Measurements from ENCODE around the gene DUSP28.
"Not testable (repeated sequence)": the region's sequence is repeated elsewhere in the genome, so short reads cannot be mapped to it uniquely, and the experiment has no call there.

Gene DUSP28

DNA sequence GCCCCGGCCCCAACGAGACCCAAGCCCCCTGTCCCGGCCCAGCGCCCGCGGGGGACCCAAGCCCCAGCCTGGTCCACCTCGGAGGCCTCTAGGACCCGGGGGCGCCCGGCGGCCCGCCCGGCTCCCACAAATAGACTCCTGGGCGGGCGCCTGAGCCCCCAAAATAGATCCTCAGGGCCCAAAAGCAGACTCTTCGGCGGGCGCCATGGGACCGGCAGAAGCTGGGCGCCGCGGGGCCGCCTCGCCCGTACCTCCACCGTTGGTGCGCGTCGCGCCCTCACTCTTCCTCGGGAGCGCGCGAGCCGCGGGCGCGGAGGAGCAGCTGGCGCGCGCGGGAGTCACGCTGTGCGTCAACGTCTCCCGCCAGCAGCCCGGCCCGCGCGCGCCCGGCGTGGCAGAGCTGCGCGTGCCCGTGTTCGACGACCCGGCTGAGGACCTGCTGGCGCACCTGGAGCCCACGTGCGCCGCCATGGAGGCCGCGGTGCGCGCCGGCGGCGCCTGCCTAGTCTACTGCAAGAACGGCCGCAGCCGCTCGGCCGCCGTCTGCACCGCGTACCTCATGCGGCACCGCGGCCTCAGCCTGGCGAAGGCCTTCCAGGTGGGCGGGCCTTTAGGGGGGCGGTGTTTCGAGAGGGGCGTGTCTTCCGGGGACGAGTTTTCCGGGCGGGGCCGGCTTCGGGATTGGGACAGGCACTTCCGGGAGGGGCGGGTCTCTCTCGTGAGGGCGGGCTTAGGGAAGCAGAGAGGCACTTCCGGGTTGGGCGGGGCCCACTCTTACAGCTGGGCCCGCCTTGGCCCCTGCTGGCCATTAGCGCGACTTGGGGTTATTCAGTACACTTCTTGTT, 545 bp downstream of the DUSP28 start:
- peak; percentile 99 for DNase-seq (ENCODE audit: low spot score)

DNA sequence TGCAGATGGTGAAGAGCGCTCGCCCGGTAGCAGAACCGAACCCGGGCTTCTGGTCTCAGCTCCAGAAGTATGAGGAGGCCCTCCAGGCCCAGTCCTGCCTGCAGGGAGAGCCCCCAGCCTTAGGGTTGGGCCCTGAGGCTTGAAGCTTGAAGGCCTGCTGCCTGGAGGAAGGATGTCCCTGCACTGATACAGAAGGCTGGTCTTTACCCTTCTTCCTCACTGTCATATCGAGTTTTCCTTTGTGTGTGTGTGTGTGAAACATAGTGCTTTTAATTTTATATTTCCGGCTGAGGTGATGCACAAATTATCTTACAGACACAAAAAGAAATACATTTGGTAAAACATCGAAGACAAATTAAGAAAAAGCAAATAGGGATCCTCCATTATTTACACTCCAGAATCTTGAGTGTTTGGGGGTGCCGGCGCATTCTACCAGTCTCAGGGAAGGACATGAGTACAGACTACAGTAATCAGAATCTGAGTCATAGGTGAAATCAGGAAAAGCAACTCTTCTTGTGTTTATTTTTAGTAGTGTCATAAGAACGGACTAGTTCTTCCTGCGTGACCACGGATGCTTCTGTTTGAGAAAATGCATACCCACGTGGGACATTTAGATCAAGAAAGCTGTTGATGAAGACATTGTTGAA, 1.3 kb downstream of the DUSP28 start:
- DNase-seq (ENCODE audit: low spot score): peak; percentile 37

DNA sequence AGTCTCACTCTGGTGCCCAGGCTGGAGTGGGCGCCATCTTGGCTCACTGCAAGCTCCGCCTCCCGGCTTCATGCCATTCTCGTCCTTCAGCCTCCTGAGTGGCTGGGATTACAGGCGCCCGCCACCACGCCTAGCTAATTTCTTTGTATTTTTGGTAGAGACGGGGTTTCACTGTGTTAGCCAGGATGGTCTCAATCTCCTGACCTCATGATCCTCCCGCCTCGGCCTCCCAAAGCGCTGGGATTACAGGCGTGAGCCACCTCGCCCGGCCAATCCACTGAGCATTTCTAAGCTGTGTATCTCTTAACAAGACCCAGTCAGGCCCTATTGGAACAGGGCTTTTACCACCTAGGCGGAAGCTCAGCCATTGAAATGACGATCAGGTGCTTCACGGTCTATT, 3.1 kb downstream of the DUSP28 start:
- not testable (repeated sequence) for DNase-seq (ENCODE audit: low spot score)

DNA sequence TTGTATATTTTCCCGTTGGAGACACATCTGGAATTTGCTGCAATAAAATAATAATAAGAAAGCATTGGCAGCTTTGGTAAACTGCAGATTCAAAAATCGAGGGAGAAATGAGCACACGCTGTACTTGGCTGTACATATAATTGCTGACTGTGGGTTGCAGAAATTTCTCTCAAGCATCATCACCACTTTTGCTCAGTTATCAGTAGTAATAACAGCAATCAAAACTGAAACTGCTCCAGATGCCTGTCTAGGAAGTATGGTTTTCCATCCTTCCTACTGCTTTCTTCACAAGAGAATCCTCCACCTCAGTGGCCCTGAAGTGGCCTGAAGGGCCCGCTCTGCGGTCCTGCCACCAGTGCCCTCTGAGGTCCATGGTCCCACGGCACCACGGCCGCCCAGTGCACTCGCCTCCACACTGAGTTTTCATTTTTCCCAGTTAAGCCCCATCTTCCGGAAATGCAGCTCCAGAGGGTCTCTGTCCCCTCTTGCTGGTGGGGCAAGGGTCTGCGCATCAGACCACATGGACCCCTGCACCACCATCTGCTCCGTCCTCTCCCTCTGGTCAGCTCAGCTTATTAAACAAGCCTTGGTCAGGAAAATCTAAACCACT, 3.9 kb downstream of the DUSP28 start:
- DNase-seq (ENCODE audit: low spot score): no peak

DNA sequence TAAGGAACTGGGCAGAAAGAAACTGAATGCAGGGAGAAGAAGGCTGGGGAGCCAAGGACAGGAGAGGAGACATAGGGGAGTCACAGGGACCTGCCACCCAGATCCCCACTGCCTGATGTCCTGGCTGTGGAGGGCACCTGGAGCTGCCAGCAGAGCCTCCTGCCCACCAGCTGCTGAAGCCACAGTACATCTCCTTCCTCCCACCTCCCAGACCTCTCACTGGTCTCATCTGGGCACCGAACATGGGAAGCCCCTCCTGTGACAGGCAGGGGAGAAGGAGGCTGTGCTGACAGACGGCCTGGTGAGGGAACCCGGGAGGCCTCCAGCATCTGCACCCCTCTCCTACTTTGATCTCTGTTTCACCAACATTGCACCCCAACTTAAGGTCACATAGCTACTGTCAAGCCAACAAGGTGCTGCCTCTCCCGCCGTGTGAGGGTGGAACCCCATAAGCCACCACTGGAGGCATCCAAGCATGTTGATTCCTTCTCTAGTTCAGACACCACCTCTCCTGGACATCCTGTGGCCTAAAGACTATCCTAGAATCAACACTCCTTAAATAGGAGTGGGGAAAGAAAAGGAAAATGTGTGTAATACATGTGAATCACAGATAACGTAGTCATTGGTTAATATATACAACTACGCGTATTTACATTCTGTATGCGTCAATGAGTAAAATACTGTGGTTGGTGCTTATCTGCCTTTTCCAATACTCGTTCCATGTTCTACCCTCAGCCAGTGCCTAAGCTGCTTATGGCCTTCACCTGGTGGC, 4.6 kb downstream of the DUSP28 start:
- DNase-seq (ENCODE audit: low spot score): no peak

DNA sequence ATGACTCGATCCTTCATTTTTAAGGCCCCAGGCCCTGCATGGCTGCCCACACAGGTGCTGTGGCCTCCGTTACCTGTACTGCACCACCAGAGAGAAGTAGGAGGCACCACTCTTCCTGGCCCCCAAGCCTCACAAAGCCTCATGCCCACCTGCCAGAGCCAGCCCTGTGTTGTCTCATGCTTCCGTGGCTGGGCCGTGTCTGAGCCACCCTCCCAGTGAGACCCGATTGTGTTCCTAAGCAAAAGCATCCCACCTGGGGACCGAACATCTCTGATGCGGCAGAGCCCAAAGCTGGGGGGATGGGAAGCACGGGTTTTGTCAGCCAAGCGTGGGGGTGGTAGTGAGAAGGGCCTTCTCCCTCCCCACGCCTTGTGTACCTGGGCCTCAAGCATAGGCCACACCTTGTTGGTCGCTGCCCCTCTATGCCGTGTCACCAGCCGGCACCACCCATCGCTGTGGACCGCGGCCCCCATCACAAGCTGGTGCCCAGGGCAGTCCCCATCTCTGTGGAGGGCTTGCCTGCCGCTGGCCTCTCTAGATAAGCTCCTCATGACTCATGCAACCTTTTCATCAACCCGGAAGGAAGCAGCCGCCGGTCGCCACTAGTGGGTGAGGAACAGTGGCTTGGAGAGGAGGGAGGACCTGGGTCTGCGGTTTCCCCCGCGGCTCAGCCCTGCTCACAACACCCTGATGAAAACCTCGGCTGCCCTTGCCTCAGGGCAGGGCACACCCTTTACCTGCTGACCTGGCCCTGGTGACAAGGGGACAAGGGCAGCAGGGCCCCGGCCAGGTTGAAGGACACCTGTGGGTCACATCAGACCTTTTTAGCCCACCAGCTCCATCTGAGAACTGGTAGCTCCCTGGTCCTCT, 5.4 kb downstream of the DUSP28 start:
- DNase-seq (ENCODE audit: low spot score): peak; percentile 38

DNA sequence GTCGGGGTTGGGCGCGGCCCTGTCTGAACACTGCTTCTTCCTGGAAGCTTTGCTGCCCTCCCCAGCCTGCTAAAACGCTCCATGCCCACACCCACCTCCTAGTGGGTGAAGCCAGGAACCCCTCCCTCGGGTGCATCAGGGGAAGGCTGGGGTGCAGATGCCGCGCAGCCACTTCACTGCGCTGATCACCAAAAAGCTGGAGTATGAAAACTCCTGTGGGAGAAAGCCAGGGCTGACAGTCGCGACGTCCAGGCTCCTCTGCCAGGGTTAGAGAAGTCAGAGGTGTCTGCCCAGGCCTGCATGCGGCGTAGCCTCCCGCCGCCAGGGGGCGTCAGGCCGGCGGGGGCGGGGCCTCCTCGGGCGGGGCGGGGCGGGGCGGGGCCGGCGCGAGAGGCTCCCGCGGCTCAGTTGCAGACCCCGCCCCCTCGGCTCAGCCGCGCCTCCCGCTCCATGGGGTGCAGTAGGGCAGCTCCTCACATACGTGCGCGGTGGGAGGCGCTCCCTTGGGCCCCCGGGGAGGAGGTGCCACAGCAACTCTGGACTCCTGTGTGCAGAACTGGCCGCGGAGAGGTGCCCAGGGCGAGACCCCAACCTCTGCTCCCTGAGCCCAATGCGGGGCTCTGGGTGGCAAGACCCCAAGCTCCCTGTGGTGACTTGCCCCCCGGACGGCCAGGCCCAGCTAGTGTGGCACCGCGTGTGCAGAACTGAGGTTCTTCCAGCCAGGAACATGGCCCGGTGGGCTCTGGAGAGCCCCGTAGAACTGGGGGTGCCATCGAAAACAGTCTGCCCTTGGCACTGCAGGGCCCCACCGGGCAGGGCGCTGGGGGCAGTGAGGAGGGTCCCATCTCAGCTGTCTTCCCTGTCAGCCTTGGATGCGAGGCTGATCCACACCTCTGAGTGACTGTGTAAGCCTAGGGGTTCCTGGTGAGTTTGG, 6.3 kb downstream of the DUSP28 start:
- peak; percentile 90 for DNase-seq (ENCODE audit: low spot score)

DNA sequence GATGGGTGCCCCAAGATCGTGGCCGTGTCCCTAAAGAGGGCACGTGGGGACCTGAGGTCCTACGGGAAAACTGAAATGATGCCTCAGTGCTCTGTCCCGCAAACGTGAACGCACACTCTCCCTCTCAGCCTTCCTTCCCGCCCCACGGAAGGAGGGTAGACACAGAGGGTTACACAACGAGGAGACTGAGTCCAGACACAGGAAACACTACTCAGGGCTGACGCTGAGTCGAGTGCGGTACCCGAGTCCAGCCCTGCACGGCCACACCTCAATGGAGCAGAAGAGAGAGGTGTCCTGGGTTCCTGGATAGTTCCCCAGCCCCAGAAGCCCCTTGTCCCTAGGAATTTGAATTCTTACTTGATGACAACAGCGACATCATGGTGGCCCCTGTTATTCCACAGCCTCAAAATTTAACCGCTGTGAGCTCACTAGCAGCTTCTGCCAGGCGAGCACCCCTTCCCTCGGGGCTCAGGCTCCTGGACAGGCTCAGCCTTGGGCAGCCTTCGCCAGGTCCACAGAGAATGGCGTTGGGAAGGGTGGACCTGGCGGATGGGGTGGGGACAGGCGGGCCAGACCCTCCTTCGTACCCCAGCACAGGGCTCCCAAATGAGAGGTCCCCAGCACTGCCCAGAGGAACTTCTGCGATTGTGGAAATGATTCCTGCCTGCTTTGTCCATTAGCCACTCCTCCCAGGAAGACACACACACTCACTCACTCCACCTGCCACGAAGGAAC, 7.1 kb downstream of the DUSP28 start:
- DNase-seq (ENCODE audit: low spot score): no peak

DNA sequence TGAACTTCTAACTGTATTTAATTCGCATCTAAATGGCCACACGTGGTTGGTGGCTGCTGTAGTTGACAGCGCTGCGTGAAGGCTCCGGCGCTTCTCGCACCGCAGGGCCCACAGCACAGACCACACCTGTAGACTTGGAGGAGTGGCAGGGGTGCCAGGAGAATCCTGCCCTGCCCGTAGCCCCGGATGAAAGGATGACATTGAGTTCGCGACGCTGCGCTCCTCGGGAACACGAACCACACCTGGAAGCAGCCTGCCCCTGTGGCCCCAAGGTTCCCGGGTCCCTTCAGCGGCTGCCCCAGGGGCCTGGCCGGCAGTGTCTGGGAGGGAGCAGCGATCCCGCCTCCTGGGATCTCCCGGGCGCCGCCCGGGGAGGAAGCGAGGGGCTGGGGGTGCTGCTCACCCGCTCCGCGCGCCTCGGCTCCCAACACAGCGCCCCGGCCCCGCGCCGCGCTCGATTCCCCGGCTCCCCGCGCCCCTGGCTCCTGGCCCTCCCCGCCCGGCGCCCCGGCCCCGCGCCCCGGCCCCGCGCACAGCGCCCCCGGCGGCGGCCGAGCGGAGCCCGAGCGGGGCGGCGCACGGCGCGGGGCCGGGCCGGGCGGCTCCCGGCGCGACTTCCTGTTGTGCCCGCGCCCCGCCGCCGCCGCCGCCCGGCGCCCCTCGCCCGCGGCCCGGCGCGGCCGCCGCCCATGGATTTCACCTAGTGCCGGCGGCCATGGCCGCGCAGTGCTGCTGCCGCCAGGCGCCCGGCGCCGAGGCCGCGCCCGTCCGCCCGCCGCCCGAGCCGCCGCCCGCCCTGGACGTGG, 7.9 kb downstream of the DUSP28 start, which contains the start of gene RNPEPL1:
TSS of gene RNPEPL1 (plus strand) at position 613 of the 806 bp plus-strand sequence. CDS start at position 716, 103 bp downstream.
- peak; percentile 36 for DNase-seq (ENCODE audit: low spot score)

DNA sequence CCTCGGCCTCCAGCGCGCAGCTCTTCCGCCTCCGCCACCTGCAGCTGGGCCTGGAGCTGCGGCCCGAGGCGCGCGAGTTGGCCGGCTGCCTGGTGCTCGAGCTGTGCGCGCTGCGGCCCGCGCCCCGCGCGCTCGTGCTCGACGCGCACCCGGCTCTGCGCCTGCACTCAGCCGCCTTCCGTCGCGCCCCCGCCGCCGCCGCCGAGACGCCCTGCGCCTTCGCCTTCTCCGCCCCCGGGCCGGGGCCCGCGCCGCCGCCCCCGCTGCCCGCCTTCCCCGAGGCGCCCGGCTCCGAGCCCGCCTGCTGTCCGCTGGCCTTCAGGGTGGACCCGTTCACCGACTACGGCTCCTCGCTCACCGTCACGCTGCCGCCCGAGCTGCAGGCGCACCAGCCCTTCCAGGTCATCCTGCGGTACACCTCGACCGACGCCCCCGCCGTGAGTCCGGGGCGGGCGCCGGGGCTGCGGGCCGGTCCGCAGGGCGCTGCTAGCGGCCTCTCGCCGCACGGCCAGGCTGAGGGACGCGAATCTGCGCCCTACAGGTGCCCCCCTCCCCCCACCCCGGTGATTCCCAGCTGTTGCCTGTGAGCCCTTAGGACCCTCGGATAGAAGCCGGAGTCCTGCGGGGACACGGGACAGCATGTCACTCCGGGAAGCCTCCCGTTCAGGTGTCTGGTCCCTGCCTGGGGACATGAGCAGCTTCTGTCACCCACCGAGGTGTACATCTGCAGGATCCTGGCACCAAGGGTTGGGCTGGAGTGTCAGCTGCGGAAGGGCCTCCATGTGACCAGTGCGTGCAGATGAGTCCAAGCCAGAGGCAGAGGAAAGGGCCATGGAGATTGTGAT, 8.7 kb downstream of the DUSP28 start:
- DNase-seq (ENCODE audit: low spot score): peak; percentile 71

DNA sequence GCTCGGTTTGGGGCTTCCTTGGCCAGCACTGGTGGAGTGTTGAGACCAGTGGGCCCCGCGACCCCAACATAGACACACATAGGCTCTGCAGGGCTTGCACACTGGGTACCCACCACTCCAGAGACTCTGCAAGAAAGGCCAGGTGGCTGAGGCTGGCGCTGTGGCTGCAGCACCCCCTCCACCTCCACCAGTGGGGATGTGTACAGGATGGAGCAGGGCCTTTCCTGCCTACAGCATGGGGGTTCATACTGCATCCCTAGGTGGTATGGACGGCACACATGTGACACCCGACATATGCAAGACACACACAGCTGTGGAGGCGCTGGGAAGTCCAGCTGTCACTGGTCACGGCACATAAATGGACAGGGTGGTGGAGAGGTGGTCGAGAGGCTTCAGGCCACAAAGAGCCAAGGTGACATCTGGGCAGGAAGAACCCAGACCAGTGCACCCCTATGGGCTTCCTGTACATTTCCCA, 9.4 kb downstream of the DUSP28 start:
- DNase-seq (ENCODE audit: low spot score): no peak

DNA sequence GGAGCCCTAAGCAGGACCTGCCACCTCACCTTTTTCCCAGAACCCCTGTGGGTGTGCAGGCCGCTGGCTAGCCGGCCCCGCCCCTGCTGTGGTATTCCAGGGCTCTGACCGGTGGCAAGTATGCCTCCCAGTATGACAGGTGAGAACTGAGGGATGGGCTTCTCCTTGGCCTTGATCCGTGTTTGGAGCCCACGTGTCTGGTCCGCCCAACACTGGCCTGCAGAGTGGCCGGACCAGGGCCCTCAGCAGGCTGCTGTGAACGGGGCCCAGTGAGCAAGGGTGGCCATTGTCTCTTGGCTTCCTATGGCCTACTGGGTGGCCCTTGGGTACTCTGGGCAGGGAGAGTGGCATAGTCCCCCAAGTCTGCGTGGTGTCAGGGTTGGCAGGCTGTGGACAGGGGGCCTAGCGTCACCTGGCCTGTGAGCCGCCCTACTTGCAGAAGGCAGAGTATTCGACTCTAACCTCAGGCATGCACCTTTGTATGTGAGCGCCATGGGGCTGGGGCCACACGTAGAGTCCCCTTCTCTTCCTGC, 9.9 kb downstream of the DUSP28 start:
- DNase-seq (ENCODE audit: low spot score): no peak

DNA sequence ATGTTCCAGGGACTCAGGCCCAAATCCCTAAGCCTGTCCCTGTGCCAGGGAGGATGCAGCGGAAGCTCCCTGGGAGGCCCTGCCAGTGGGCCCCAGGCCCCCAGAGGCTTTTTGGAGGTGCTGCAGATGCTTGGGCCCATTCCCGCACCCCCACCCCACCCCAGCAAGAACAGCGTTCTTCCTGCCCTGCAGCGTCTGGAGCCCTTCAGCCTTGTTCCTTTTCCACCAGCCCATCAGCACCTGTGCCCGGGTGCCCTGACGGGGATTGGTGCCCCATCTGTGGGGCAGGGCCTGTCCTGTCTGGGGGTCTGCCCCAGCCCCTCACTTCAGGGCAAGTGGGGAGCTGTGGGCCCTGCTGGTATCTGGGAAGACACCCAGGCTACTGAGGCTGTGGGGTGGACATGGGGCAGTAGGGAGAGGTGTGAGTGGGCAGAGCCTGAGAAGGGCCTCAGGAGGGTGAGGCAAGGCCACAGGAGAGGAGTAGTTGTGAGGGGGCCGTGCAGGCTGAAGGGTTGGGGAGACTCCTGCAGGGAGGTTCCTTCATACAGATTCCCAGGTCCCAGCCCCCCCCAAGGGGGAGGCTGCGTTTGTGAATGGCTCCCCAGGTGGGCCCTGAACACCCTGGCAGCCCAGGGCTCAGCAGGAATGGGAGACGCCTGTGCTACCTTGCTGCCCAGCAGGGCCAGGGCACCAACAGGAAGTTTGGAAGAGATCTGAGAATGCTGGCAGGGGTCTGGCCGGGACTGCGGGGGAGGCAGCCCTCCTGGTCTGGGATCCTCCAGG, 10.6 kb downstream of the DUSP28 start:
- DNase-seq (ENCODE audit: low spot score): no peak

DNA sequence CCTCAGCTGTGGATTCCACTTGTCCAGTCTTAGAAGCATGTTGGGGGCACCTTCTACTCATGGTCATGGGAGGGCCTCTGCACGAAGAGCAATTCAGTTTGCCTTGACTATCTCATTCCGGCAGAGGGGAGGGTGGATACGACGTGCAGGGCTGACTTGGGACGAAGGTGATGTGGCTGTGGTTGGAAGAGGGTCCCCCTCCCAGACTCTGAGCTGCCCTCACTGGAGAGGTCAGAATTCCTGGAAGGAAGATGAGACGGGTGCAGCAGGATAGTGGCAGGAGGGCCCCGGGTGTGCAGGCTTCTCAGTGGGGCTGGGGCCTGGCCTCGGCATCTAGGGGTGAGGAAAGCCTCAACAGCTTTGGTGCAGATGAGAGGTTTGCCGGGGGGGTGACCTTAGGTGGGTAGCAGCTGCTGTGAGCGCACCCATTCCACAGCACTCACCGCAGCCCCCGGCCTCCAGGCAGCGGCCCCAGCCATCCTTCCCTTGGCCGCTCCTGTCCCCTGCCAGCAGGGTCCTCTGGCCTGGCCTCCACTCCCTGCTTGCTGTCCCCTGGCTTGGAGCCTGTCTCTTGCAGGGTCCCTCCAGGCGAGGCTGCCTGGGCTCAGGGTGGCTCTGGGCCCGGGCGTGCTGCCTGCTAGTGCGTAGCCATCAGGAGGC, 11.3 kb downstream of the DUSP28 start:
- DNase-seq (ENCODE audit: low spot score): no peak

DNA sequence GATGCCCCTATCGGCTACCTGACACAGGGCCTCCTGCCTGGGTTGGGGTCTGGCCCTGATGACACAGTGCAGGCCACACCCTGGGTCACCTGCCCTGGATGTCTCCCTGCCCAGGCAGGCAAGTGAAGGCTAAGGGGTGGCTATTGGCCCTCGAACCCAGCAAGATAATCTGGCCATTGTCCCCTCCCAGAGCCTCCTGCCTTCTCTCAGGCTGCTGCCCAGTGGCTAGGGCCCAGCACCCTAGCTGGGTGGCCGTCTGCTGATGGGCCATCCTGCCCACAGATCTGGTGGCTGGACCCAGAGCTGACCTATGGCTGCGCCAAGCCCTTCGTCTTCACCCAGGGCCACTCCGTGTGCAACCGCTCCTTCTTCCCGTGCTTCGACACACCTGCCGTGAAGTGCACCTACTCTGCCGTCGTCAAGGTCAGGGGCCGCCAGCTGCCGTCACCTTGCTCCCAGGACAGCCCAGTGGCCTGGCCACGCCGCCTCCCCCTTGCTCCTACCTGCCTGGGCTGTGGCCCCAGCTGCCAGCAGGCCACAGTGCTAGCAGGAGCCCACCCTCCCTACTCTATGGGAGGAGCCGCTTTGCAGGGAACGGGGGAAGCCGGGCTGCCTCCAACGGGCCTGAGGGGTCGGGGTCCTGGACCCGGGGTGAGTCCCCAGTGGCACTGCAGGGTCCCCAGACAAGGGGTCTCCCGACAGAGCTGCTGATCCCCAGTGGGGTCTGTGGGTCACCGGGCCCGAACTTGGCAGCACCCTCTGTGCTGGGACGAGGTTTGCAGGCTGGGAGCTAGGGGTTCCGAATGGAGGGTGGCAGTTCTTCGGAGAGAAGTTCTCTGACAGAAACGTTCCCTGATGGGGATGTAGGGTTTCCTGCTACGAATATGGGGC, 12.2 kb downstream of the DUSP28 start:
- no peak for DNase-seq (ENCODE audit: low spot score)

Data from globus pallidus (tissue), 1 donor.